ENCODE data around the gene ARX. TPM values are rescaled to one million over a fixed set of nuclear protein-coding genes. Genes with fewer than 3 reads are reported as not detected.

ARX gene
- total RNA-seq, 2 experiments from 2014 or later: not detected

GRCh38 chrX:25010784-25011588 is 4.8 kb downstream of the ARX start:
- H3K27me3 Mint-ChIP-seq: peaks cover 62% of the 10 kb centered on the region
- ATAC-seq (no peak), DNase-seq (no peak)
- CTCF ChIA-PET: interaction anchor here (1.0 to 2.0 kb wide), 5 partner anchors 9 to 133 kb away, joined by 3 to 6 read pairs (median 5); no protein-coding TSS in a partner anchor
- intact Hi-C loops (cut with micrococcal nuclease): loop anchor here (10.0 kb wide), 1 partner anchor 134 kb away; no protein-coding TSS in a partner anchor
- no peak overlapping the region for H3K4me3 Mint-ChIP-seq
- no peak overlapping the region for H3K27ac Mint-ChIP-seq
- no peaks in the 10 kb centered on the region for H3K9me3 Mint-ChIP-seq
- TF ChIP-seq CTCF (IDR thresholded peaks at IDR 0.05): no peak
- POLR2A ChIA-PET: no interaction called here
- H3K36me3 Mint-ChIP-seq (ENCODE audit: low read depth): no peaks in the 10 kb centered on the region
- H3K4me1 Mint-ChIP-seq (ENCODE audit: low read depth): peaks cover 10% of the 10 kb centered on the region

GRCh38 chrX:25009407-25009806 is 6.4 kb downstream of the ARX start:
- intact Hi-C loops (cut with micrococcal nuclease): no loop called here
- TF ChIP-seq CTCF (IDR thresholded peaks at IDR 0.05): no peak
- H3K27me3 Mint-ChIP-seq: peaks cover 57% of the 10 kb centered on the region
- ATAC-seq: no peak
- H3K36me3 Mint-ChIP-seq (ENCODE audit: low read depth): no peaks in the 10 kb centered on the region
- no peak overlapping the region for H3K4me3 Mint-ChIP-seq
- no peaks in the 10 kb centered on the region for H3K9me3 Mint-ChIP-seq
- peaks cover 8% of the 10 kb centered on the region for H3K4me1 Mint-ChIP-seq (ENCODE audit: low read depth)
- POLR2A ChIA-PET: interaction anchor here (0.6 kb wide), 1 partner anchor 310 kb away, joined by 5 read pairs; no protein-coding TSS in a partner anchor
- H3K27ac Mint-ChIP-seq: no peak overlapping the region
- DNase-seq: no peak
- CTCF ChIA-PET: interaction anchor here (0.7 kb wide), 1 partner anchor 13 kb away, joined by 3 read pairs; no protein-coding TSS in a partner anchor

- intact Hi-C loops (cut with micrococcal nuclease): no loop called here
- Mint-ChIP-seq H3K36me3 (ENCODE audit: low read depth) (no peaks in the 10 kb centered on the region), H3K4me1 (ENCODE audit: low read depth) (peaks cover 8% of the 10 kb centered on the region), H3K9me3 (no peaks in the 10 kb centered on the region), H3K27me3 (peaks cover 56% of the 10 kb centered on the region), H3K4me3 (peak overlapping the region; percentile 7), H3K27ac (no peak overlapping the region)
- no peak for TF ChIP-seq CTCF (IDR thresholded peaks at IDR 0.05)
- ATAC-seq (no peak), DNase-seq (no peak)
- POLR2A ChIA-PET: no interaction called here
- CTCF ChIA-PET: interaction anchor here (1.1 to 1.5 kb wide), 2 partner anchors 14 kb away, joined by 3 to 5 read pairs; no protein-coding TSS in a partner anchor
Observed at GRCh38 chrX:25007059-25008053, 8.4 kb downstream of the ARX start.

- Mint-ChIP-seq H3K27me3 (peaks cover 52% of the 10 kb centered on the region), H3K36me3 (ENCODE audit: low read depth) (no peaks in the 10 kb centered on the region), H3K9me3 (no peaks in the 10 kb centered on the region), H3K4me1 (ENCODE audit: low read depth) (peaks cover 9% of the 10 kb centered on the region), H3K27ac (no peak overlapping the region), H3K4me3 (peak overlapping the region; percentile 7)
- CTCF ChIA-PET: interaction anchor here (1.5 kb wide), 1 partner anchor 14 kb away, joined by 5 read pairs; no protein-coding TSS in a partner anchor
- POLR2A ChIA-PET: no interaction called here
- ATAC-seq (no peak), DNase-seq (no peak)
- intact Hi-C loops (cut with micrococcal nuclease): no loop called here
- TF ChIP-seq CTCF (IDR thresholded peaks at IDR 0.05): no peak
Observed at GRCh38 chrX:25006586-25007058, 9.1 kb downstream of the ARX start.

All from activated CD8-positive, alpha-beta T cell treated with anti-CD3 and anti-CD28 coated beads for 36 hours (primary cell).